Gastroesophageal sphincter (tissue), 4 donors: ENCODE results near the gene LZIC. TPM values are rescaled to one million over a fixed set of nuclear protein-coding genes. Genes with fewer than 3 reads are reported as not detected.
"Not testable (repeated sequence)": the region's sequence is repeated elsewhere in the genome, so short reads cannot be mapped to it uniquely, and the experiment has no call there.

Experiments used
- ATAC-seq: fragments of 150-250 bp; one replicate; pipeline ENCODE4 v1.9.1; 2016; ENCODE audit warnings: mild to moderate bottlenecking, moderate library complexity
- H3K27ac ChIP-seq, 4 donors: fragments of 200-600 bp; sonication (generic) in 3 of 4; 1 replicate in 3 of 4; 2 replicates in 1 of 4; pipeline ENCODE4 v1.5.1; 2016 to 2019
- H3K27me3 ChIP-seq: fragments of 200-600 bp; sonication (generic); one replicate; pipeline ENCODE4 v1.5.1; 2019
- H3K36me3 ChIP-seq, 2 donors: fragments of 200-600 bp; sonication (generic); one replicate each; pipeline ENCODE4 v1.5.1; 2019; ENCODE audit warnings: control low read depth in 1 of 2
- H3K4me1 ChIP-seq, 3 donors: fragments of 200-600 bp; sonication (generic); 1 replicate in 2 of 3; 2 replicates in 1 of 3; pipeline ENCODE4 v1.5.1; 2016 to 2019; ENCODE audit warnings: control low read depth in 2 of 3
- H3K4me3 ChIP-seq, 2 donors: fragments of 200-600 bp; sonication (generic); one replicate each; pipeline ENCODE4 v1.5.1; 2019; ENCODE audit warnings: mild to moderate bottlenecking in 1 of 2, moderate library complexity in 1 of 2
- H3K9me3 ChIP-seq, 3 donors: fragments of 200-600 bp; sonication (generic); one replicate each; pipeline ENCODE4 v1.5.1; 2017 to 2019; ENCODE audit warnings: control low read depth in 2 of 3
- CTCF ChIP-seq, 4 experiments: fragments of 200-600 bp in 2 of 4; fragments of 450-650 bp in 2 of 4; sonication (generic) in 1 of 4; IDR thresholded peaks; one replicate each; pipeline ENCODE4 v1.5.1; 2017 to 2019; ENCODE audit warnings: antibody characterized with exemption in 4 of 4, mild to moderate bottlenecking in 2 of 4, moderate library complexity in 2 of 4
- EP300 ChIP-seq: sonication (generic); formaldehyde crosslinking; IDR thresholded peaks from one replicate; pipeline ENCODE4 v1.6.1; 2017; ENCODE audit warnings: antibody characterized with exemption, mild to moderate bottlenecking
- POLR2A ChIP-seq, 2 donors: fragments of 450-650 bp; IDR thresholded peaks; one replicate each; pipeline ENCODE4 v1.6.1; 2017; ENCODE audit warnings: antibody characterized with exemption in 2 of 2, mild to moderate bottlenecking in 2 of 2, moderate library complexity in 1 of 2
- POLR2AphosphoS5 ChIP-seq: sonication (generic); formaldehyde crosslinking; IDR thresholded peaks from one replicate; pipeline ENCODE4 v1.6.1; 2017; ENCODE audit warnings: antibody characterized with exemption
- WGBS, 2 donors: methylation state at CpG; one replicate each; pipeline ENCODE4 v1.1.5; 2018; ENCODE audit warnings: low coverage in 1 of 2; 5-methylcytosine and 5-hydroxymethylcytosine counted together
- total RNA-seq, 4 donors: library from RNA; depleted of rRNA; stranded (reverse); fragments of >200 nt; gene quantifications; one replicate each; pipeline ENCODE4 v1.1.0, GENCODE V29; 2016

Gene LZIC
- total RNA-seq, 4 donors from 2014 or later, result 26.0 to 45.1 (median 38.4) TPM

- no peak overlapping the region for H3K27ac ChIP-seq
- WGBS, 2 donors, result 91 to 93% methylated on average over 4 to 5 of the region's 5 CpGs
These were observed 15.9 kb downstream of the LZIC start for GRCh38 chr1:9927259-9927658.

DNA sequence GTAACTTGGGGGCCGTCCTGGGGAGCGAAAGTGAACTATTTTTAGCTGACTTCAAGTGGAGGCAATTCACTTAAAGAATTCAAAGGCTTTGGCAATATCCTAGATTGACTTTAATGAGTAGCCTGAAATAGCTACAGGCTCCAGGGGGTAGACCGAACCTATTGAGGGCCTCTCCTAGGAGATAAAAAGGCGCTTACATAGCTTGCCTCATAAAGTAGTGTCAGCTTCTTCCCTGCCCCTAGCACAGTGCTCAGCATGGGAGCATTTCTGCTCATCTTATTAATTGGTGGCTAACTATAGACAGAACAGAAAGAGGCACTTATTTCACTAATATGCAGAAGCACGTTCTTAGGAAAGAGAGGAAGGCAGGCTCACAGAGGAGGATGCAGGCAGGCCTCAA lies 20.8 kb downstream of the LZIC start:
- 52 to 93% methylated on average over 2 of the region's 5 CpGs for WGBS, 2 donors
- no peaks in the 10 kb centered on the region for H3K9me3 ChIP-seq
- H3K27ac ChIP-seq, result no peak overlapping the region
- no peaks in the 10 kb centered on the region for H3K27me3 ChIP-seq
- no peaks in the 10 kb centered on the region for H3K4me1 ChIP-seq
- no peaks in the 10 kb centered on the region for H3K36me3 ChIP-seq
- no peak for ATAC-seq
- no peak overlapping the region for H3K4me3 ChIP-seq
- no peak for TF ChIP-seq POLR2AphosphoS5
- TF ChIP-seq EP300, result no peak
- no peak for TF ChIP-seq CTCF (IDR thresholded peaks at IDR 0.05)
- no peak for TF ChIP-seq POLR2A (IDR thresholded peaks at IDR 0.05)

More at GRCh38 chr1:9927259-9927658, 15.9 kb downstream of the LZIC start:
- Histone ChIP-seq H3K27me3 (no peaks in the 10 kb centered on the region), H3K36me3 (peaks cover 0 to 47% of the 10 kb centered on the region in 2 donors), H3K4me1 (no peaks in the 10 kb centered on the region), H3K9me3 (no peaks in the 10 kb centered on the region), H3K4me3 (no peak overlapping the region)
- TF ChIP-seq POLR2A (IDR thresholded peaks at IDR 0.05) (no peak), POLR2AphosphoS5 (no peak), CTCF (IDR thresholded peaks at IDR 0.05) (no peak), EP300 (no peak)
- ATAC-seq, result no peak

- 93 to 96% methylated on average over 2 to 5 of the region's 5 CpGs for WGBS, 2 donors
These were observed 22.6 kb downstream of the LZIC start for GRCh38 chr1:9920606-9921005.

GRCh38 chr1:9917901-9918300 lies 25.3 kb downstream of the LZIC start:
- ATAC-seq, result no peak
- Histone ChIP-seq H3K27ac (no peak overlapping the region), H3K27me3 (no peaks in the 10 kb centered on the region), H3K4me3 (no peak overlapping the region), H3K4me1 (no peaks in the 10 kb centered on the region), H3K36me3 (no peaks in the 10 kb centered on the region), H3K9me3 (no peaks in the 10 kb centered on the region)
- TF ChIP-seq CTCF (IDR thresholded peaks at IDR 0.05) (no peak), POLR2A (IDR thresholded peaks at IDR 0.05) (no peak), EP300 (no peak), POLR2AphosphoS5 (no peak)
- 67% methylated on average over 1 of the region's 1 CpG; no CpG with 5 or more reads in 1 of the 2 donors for WGBS, 2 donors

More at GRCh38 chr1:9920606-9921005, 22.6 kb downstream of the LZIC start:
- Histone ChIP-seq H3K27ac (no peak overlapping the region), H3K27me3 (no peaks in the 10 kb centered on the region), H3K4me3 (no peak overlapping the region), H3K4me1 (no peaks in the 10 kb centered on the region), H3K9me3 (no peaks in the 10 kb centered on the region), H3K36me3 (no peaks in the 10 kb centered on the region)
- TF ChIP-seq POLR2A (IDR thresholded peaks at IDR 0.05), result no peak
- no peak for TF ChIP-seq POLR2AphosphoS5
- no peak for TF ChIP-seq CTCF (IDR thresholded peaks at IDR 0.05)
- ATAC-seq, result no peak

DNA sequence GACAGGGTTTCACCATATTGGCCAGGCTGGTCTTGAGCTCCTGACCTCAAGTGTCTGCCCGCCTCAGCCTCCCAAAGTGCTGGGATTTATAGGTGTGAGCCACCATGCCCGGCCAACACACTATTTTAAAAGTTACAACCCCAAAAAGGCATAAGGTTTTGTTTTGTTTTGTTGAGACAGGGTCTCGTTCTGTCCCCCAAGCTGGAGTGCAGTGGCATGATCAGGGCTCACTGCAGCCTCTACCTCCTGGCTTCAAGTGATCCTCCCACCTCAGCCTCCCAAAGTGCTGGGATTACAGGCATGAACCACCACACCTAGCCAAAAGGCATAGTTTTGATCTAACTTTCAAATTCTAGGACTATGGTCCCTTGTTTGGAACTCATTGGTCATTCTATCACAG lies 25.7 kb downstream of the LZIC start:
- H3K4me1 ChIP-seq, ATAC-seq, H3K27ac ChIP-seq, H3K27me3 ChIP-seq, H3K9me3 ChIP-seq, H3K4me3 ChIP-seq, H3K36me3 ChIP-seq: not testable (repeated sequence)
- 94% methylated on average over 3 of the region's 3 CpGs; no CpG with 5 or more reads in 1 of the 2 donors for WGBS, 2 donors
